ENCODE measurements around the gene GAN.

The GAN gene

GRCh38 chr16:81357711-81358260 is 43.0 kb downstream of the GAN start:
- DNase-seq = no peak

DNA sequence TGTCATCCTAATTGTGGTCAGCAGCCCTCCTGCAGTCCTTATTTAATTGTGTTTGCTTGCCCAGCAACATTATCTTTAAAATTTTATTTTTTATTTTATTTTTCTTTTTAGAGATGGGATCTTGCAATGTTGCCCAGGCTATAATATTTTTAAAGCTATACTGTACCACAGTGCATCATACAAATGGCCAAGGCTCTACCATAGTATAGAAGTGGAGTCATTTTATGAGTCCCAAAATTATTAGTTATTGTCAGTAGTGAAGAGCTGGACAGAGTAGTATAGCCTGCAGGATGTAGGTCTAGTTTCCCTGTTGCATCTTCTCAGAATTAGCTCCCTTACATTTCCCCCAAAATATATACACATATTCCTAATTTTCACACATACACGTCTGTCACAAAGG is 44.1 kb downstream of the GAN start:
- DNase-seq = no peak

- DNase-seq = no peak
These were observed 45.4 kb downstream of the GAN start for GRCh38 chr16:81360135-81360534.

DNA sequence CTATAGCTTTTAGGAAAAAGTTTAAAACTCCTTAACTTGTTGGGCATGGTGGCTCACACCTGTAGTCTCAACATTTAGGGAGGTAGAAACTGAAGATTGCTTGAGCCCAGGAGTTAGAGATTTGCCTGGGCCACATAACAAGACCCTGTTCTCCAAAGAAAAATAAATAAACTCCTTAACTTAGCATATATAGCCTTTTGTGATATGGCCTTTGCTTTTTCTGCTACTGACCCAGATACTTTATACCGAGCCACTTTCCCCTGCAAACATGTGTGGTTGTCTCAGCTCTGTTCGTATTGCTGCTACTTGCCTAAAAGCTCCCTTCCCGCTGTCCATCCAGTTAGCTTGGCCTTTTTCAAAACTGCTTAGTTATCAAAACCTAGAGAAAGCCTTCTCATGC is 51.0 kb downstream of the GAN start:
- DNase-seq = no peak

GRCh38 chr16:81366316-81366932 is 51.7 kb downstream of the GAN start:
- DNase-seq = peak; percentile 21

DNA sequence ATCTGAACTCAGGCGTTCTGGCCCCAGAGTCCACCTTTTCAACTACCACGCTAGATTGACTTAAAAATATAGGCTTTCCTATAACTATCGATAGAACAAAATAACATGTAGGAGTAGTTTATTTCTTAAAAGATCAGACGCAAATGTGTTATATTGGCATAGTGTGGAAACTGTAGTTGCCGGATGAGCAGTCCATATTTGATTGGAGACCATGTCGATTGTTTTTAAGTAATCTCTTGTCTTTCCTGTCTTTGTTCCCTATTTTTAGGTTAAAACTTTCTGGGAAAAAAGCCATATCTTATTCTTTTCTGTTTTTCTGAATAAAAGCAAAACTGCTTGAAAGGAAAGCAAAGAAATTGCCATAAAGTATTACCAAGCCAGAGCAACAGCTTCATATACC is 53.1 kb downstream of the GAN start:
- DNase-seq = no peak

GRCh38 chr16:81369888-81370504 is 55.2 kb downstream of the GAN start:
- DNase-seq = no peak

GRCh38 chr16:81371106-81371505 is 56.3 kb downstream of the GAN start:
- DNase-seq = no peak

DNA sequence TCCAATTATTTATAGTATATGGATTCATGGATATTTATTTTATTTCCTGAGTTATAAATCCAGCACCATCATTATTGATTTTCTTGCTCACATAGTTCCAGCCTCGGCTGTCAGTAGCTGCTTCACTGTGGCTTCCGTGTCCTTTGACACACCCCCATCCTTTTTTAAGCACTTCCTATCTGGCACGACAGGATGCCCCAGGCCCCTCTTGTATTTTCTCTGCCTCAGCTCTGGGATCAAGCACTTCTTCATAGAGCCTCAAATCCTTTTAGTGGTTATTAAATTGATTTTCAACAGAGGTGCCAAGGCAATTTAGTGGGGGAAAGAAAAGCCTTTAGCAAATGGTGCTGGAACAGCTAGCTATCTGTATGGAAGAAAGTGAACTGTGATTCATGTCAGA is 59.8 kb downstream of the GAN start:
- DNase-seq = no peak

- no peak for DNase-seq
These were observed 62.1 kb downstream of the GAN start for GRCh38 chr16:81376880-81377279.

- no peak for DNase-seq
These were observed 63.3 kb downstream of the GAN start for GRCh38 chr16:81378049-81378448.

GRCh38 chr16:81380932-81381331 is 66.2 kb downstream of the GAN start:
- no peak for DNase-seq

GRCh38 chr16:81384006-81384405 is 69.2 kb downstream of the GAN start:
- DNase-seq = no peak

- DNase-seq = no peak
These were observed 70.4 kb downstream of the GAN start for GRCh38 chr16:81385031-81385756.

DNA sequence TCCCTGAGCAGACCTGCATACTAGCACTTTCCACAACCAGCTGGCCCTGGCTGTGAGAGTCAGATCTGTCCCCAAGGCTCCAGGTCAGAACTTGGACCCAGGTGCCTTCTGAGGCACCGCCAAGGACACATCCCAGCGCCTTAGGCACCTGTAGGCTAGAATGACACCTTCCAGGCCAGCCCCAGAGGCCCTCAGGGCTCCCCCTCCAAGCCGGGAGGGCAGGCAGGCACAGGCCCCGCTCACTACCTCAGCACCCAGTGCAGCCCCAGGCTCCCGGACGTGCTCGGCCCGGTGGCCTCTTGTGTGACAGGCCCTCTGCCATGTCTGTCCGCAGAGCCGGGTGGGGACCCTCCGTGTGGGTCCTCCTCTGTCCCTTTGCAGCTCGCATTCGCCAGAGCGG is 73.6 kb downstream of the GAN start:
- no peak for DNase-seq

GRCh38 chr16:81390840-81391239 is 76.1 kb downstream of the GAN start:
- no peak for DNase-seq

DNA sequence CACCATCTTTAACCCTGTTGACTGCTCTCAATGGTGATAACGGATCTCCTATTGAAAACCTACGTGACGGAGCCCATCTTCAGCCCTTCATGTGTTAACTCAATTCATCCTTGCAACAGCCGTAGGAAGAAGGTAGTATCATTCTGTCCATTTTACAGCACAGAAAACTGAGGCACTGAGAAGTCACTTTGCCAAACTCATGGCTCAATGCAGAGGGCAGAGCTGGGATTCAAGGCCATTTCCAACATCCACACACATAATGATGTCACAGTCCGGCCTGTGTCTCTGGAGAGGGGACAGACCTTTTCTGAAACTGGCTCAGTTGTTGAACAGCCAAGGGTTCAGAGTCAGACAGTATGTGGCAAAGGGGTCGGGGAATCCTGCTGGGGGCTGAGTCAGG is 77.2 kb downstream of the GAN start:
- no peak for DNase-seq

DNA sequence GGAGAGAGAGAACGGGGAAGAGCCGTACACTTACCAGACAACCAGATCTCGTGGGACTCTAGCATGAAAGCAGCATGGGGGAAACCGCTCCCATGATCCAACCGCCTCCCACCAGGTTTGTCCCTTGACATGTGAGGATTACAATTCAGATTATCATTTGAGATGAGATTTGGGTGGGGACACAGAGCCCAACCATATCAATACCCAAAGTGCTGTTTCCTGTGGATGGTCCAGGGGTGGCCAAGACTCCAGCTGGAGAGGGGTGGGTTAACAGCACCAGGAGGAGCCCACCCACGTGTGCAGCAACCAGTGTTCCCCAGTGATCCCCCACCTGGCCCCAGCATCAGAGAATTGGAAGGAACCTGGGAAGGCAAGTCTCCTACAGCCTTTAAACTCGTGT is 79.7 kb downstream of the GAN start:
- DNase-seq = no peak

- DNase-seq = no peak
These were observed 80.3 kb downstream of the GAN start for GRCh38 chr16:81394966-81395655.

DNA sequence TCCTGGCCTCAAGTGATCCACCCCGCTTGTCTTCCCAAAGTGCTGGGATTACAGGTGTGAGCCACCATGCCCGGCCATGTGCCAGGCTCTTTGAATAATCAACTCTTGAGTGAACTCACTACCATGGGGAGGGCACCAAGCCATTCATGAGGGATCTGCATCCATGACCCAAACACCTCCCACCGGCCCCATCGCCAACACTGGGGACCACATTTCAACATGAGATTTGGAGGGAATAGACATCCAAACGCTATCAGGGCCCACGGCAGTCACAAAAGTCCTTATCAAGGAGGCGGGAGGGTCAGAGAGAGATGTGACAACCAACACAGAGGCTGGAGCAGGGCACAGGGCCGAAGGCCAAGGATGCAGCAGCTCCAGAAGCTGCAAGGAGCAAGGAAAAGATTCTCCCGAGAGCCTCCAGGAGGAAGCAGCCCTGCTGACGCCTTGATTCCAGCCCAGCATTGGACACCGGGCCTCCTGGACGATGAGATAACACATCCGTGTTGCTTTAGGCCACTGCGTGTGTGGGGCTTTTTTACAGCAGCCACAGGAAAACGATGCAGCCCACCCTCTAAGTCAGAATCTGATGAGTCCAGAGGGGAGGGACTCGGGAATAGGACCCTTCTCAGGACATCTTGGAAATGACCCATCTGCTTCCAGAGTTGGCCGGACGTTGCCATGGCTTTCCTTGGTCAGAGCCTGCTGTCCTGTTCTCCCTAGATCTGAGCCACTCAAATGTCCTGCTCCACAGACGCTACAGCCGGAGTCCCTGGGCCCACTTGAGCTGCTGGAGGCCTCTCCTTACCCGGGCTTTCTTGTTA is 82.5 kb downstream of the GAN start:
- DNase-seq = no peak

- no peak for DNase-seq
These were observed 83.2 kb downstream of the GAN start for GRCh38 chr16:81397879-81398520.

GRCh38 chr16:81399909-81400308 is 85.1 kb downstream of the GAN start:
- no peak for DNase-seq

Data from DMS153 (cell line).